Posterior cingulate gyrus (tissue), 11 donors: ENCODE results near the gene KDM7A.

ENCODE experiments used
- DNase-seq, 10 donors: peaks; one replicate each; pipeline versions ENCODE4 v3.0.0 to v3.0.0-alpha.2; 2020 to 2021; ENCODE audit warnings: mixed read lengths in 3 of 10
- intact Hi-C: fragments of 100-400 bp; cut with DNase I; formaldehyde crosslinking; loops from one replicate; pipeline ENCODE4 v1.15.1; 2023

Gene KDM7A

GRCh38 chr7:140085447-140085846 lies 91.3 kb downstream of the KDM7A start:
- DNase-seq = no peak
- intact Hi-C loops = no loop called here

DNA sequence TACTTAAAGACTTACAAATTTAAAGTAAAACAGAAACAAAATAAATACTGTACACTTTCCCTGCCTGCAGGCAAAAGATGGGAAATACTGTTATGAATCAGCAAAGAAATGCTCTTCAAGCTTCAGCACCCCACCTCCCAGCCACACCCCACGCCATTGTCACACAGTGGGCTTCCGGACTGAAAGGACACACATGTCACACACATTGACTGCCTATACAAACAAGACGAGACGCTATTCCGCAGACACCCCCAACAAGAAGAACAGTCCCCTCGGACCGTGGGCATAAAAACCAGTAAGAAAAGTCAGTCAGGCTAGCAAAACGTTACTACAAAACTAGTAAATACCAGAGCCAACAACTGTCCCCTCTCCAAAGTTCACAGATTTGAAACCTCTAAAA lies 91.8 kb downstream of the KDM7A start:
- no peak for DNase-seq

DNA sequence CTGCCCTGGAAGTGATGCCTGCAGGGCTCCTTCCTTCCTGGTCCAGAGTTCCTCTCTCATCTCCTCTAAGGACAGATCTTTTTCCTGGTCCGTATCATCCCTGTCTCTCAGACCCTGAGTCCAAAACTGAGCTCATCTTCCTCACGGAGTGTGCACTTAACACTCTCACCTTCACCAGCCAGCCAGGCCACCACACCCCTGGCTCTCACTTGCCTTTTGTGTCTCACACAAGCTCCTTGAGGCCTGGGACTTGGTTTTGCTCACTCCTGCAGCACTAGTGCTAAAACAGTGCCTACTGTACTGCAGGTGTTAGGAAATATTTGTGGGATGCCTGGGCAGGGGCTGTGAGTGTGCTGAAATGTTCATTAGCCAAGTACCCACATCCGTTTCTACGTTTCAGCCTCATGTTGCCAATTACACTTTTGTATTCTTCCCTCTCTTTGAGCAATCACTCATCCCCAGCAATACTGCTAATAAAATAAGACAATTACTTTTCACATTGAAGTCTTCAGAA lies 92.6 kb downstream of the KDM7A start:
- intact Hi-C loops = no loop called here
- no peak for DNase-seq

More for the DNA sequence above, 91.8 kb downstream of the KDM7A start:
- intact Hi-C loops = no loop called here

GRCh38 chr7:140082770-140083169 lies 94.0 kb downstream of the KDM7A start:
- intact Hi-C loops = no loop called here
- DNase-seq = no peak

DNA sequence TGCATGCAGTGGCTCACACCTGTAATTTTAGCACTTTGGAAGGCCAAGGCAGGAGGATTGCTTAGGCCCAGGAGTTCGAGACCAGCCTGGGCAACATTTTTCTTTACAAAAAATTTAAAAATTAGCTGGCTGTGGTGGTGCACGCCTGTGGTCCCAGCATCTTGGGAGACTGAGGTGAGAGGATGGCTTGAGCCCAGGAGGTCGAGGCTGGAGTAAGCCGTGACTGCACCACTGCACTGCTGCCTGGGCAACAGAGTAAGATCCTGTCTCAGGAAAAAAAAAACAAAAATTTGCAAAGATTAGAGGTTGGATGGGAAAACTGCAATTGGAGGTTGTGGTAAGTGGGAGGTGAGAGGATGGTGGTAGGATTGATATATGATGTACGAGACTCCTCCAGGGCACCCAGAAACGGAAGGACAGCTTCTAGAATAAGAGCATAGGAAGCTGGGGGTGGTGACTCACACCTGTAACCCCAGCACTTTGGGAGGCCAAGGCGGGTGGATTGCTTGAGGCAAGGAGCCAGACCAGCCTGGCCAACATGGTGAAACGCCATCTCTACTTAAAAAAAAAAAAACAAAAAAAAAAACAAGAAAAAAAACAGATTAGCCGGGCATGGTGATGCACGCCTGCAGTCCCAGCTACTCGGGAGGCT lies 94.9 kb downstream of the KDM7A start:
- intact Hi-C loops = no loop called here
- no peak for DNase-seq

DNA sequence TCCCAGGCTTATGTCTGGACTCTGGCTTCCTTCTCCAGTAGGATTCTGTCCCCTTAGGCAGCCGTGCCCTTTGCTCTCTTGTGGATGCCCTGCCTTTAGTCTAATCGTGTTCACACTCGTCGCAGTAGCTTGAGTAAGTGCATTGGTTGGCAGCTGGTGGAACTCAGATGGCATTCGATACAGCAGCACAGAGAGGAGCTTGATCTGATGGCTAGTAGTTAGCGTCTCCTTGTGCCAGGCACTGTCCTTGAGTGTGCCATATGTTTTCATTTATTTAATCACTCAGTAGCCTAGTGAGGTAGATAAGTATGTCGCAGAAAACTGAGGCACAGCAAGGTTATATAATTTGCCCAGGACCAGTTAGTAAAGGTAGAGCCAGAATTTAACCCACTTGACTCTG lies 95.9 kb downstream of the KDM7A start:
- no peak for DNase-seq
- intact Hi-C loops = no loop called here

- peak in 4 of 10 donors; percentile 23 to 88 (median 62) for DNase-seq
- intact Hi-C loops = no loop called here
These were observed 97.7 kb downstream of the KDM7A start for GRCh38 chr7:140079121-140079536.

DNA sequence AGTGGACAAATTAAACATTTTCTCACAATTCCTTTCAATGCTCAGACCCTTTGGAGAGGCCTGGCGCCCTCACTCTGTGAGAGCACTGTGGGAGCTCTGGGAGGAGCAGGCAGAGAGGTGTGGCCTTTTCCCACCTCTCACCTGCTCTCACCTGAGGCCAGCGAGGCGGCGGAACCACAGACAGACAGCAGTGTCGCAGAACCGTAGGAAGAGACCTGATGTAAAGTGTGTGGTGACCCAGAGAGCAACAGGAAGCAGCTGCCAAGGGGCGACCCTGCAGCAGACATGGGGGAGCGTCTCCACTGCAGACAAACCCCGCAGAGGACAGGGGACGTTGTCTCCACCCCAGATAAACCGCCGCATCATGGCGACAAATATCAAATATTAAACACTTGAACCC lies 98.4 kb downstream of the KDM7A start:
- intact Hi-C loops = no loop called here
- peak in 1 of 10 donors; percentile 81 for DNase-seq

DNA sequence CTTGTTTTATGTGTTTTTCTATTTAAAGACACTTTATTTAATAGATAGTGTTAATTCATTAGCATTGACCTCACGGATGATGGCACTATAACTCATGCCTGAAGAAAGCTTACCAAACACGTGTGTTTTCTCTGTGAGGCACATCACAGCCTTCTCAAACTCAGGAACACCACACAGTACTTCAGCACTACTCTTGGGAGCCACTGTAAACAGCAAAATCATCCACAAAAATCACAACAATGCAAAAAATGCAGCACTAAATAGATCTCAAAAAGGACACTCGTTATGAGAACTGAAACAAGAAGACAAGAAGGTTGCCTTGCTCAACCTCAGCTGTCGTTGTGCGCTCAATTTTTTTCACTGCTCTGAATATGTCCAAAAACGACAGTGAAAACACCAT lies 102.0 kb downstream of the KDM7A start:
- intact Hi-C loops = no loop called here
- DNase-seq = no peak

DNA sequence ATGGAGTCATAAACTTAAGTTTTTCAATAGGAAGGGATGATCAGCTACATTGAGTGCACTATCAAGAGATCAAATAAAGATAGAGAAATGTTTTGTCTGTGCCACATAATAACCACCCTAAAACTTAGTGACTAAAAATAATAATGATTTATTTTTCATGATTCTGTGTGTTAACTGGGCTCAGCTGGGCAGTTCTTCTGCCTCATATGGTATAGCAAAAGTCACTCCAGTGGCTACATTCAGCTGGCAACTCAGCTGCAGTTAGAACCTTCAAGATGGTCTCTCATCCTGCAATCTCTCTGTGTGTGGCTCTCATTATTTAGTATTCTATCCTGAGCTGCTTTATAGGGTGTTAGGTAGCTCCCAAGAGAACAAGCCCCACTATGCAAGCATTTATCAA lies 106.2 kb downstream of the KDM7A start:
- DNase-seq = no peak
- intact Hi-C loops = no loop called here

- intact Hi-C loops = no loop called here
- DNase-seq = no peak
These were observed 107.4 kb downstream of the KDM7A start for GRCh38 chr7:140069298-140069949.

- intact Hi-C loops = no loop called here
- DNase-seq = no peak
These were observed 108.8 kb downstream of the KDM7A start for GRCh38 chr7:140068033-140068432.

DNA sequence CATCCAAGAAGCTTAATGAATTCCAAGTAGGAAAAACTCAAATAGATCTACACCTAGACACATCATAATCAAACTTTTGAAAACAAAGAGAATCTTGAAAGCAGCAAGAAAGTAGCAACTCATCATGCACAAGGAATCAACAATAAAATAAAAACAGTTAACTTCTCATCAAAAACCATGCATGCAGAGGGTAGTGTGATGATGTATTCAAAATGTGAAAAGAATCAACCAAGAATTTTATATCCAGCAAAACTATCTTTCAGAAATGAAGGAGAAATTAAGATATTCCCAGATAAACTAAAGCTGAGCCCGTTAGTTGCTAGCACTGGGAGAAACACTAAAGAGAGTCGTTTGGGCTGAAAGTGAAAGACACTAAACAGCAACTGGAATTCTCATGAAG lies 109.7 kb downstream of the KDM7A start:
- intact Hi-C loops = no loop called here
- no peak for DNase-seq

- intact Hi-C loops = no loop called here
- DNase-seq = peak in 8 of 10 donors; percentile 18 to 91 (median 51)
These were observed 114.1 kb downstream of the KDM7A start, which contains the start of gene PARP12 for GRCh38 chr7:140062528-140063299. Gene PARP12, minus strand, starts transcription at chr7:140062951. Its CDS starts 104 bp downstream, at chr7:140062847.

DNA sequence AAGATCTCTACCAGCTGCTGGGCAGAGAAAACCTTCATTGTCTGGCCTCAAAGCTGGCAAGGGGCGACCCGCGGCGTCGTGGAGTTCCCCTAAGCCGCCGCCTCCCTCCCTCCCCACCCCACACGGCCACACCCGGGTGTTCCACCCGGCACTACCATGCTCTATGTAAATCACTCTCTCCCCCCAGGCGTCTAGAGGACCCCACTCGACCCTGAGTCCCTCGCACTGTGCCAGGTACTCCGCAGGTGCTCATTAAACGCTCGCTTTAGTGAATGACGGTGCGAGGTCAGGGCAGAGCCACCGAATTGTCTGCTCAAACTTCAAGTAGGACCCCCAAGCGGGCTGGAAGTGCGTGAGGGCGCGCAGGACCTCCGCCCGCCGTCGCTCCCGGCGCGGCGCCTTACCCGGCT lies 114.7 kb downstream of the KDM7A start:
- intact Hi-C loops = no loop called here
- DNase-seq = no peak

DNA sequence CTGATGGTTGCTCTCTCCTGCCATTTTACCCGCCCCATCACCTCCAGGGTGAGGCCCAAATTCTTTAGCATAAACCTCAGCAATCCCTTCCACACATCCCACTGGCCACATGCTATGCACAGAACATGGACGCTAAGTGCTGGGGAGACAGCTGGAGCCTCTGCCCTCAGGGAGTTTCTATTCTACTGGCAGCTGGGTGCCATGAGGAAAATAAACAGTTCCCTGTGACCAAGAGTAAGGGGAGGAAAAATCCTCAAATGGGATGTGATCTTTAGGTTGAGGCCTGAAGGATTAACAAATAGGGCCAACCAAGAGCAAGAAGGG lies 115.2 kb downstream of the KDM7A start:
- DNase-seq = no peak
- intact Hi-C loops = no loop called here

GRCh38 chr7:140060788-140061606 lies 115.8 kb downstream of the KDM7A start:
- intact Hi-C loops = no loop called here
- no peak for DNase-seq

DNA sequence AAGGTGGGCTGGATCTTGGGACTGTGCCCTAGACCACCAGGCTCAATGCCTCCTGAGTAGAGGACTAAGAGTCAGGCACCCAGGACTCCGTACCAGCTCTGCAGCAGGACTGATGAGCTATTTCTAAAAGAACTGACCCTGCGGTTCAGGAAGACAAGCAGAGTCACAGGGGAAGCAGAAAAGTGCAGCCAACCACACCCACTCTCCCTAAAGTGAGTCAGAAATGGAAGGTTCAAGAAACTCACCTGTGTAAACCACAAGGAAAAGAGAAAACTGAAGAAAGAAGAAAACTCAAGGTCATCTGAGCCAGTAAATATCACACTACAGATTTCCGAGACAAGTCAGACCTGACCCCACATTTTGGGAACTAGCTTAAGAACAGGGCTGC lies 116.5 kb downstream of the KDM7A start:
- no peak for DNase-seq
- intact Hi-C loops = no loop called here

DNA sequence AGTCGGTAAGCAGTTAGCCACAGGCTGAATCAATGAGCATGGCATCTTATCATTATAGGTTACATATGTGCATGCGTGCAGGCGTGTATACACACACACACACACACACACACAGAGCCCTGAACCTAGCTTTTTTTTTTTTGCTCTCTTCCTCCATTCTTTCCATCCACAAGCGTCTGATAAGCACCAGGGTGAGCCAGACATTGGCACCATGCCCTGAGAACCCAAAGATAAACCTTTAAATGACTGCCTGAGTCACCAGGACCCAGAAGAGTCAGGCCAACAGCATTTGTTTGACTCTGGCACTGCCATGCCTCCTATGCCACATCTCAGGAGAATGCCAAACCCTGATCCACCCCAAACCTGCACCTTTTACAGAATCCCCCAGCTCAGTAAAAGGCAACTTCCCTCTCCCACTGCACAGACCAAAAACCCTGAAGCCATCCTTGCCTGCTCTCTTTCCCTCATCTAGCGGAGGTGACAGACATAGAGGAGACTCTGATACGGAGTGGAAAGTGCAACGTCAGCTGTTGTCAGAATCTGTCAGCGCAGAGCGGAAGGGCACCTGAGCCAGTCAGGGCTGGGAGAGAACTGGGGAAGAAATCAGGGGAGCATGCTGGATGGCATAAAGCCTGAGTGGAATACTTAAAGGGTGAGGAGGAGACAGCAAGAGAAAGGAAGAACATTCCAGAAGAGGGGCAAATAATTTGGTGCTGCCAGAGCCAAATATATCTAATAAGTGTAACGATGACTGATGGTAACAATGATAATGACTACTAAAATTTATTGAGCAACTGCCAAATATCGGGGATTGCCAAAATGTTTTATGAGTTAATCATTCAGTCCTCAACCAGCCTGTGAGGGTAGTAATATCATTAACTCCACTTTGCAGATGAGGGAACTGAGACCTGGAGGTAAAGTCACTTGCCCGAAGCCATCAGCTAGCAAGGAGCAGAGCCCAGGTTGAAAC lies 117.2 kb downstream of the KDM7A start:
- no peak for DNase-seq

More for the DNA sequence above, 117.2 kb downstream of the KDM7A start:
- intact Hi-C loops = loop anchor here (10.0 kb wide), 1 partner anchor 55 kb away; no protein-coding TSS in a partner anchor
